Mesenteric fat pad (tissue), 1 donor: ENCODE measurements around the gene CXCL10. TPM values are rescaled to one million over a fixed set of nuclear protein-coding genes. Genes with fewer than 3 reads are reported as not detected.
"Not testable (repeated sequence)": the region's sequence is repeated elsewhere in the genome, so short reads cannot be mapped to it uniquely, and the experiment has no call there.

Experiments used
- DNase-seq: peaks from one replicate; pipeline ENCODE4 v3.0.0-alpha.2; 2020; ENCODE audit warnings: low spot score
- total RNA-seq: library from RNA; stranded (reverse); fragmentation: NEBNext Ultra II Directional; extraction: Animal tissue kit (Norgen Biotek cat#: 25700); gene quantifications from one replicate; pipeline ENCODE4 v1.2.1, GENCODE V29; 2021
- donor health status: DM: yes; HTN: yes; CAD: no.

CXCL10 gene
- total RNA-seq, 1 donor from 2014 or later = 0.39 TPM

- no peak for DNase-seq
Measured at GRCh38 chr4:76028350-76028765, 5.1 kb upstream of the CXCL10 start.

GRCh38 chr4:76024065-76024464 is 768 bp upstream of the CXCL10 start:
- no peak for DNase-seq

- DNase-seq = no peak
Measured at GRCh38 chr4:76022677-76023076, 620 bp downstream of the CXCL10 start.

GRCh38 chr4:76022031-76022430 is 1.3 kb downstream of the CXCL10 start:
- no peak for DNase-seq

GRCh38 chr4:76017056-76017686 is 6.1 kb downstream of the CXCL10 start:
- DNase-seq = no peak

GRCh38 chr4:76016393-76016792 is 6.9 kb downstream of the CXCL10 start:
- no peak for DNase-seq

GRCh38 chr4:76013540-76013939 is 9.8 kb downstream of the CXCL10 start:
- no peak for DNase-seq

GRCh38 chr4:76012388-76012801 is 10.9 kb downstream of the CXCL10 start:
- DNase-seq = no peak

- DNase-seq = no peak
Measured at GRCh38 chr4:76011700-76012387, 11.5 kb downstream of the CXCL10 start.

- DNase-seq = no peak
Measured at GRCh38 chr4:76011018-76011670, 12.2 kb downstream of the CXCL10 start.

- no peak for DNase-seq
Measured at GRCh38 chr4:76010576-76010975, 12.7 kb downstream of the CXCL10 start.

GRCh38 chr4:76009311-76009710 is 14.0 kb downstream of the CXCL10 start:
- DNase-seq = no peak

- no peak for DNase-seq
Measured at GRCh38 chr4:76007089-76007862, 16.0 kb downstream of the CXCL10 start, which contains the start of gene CXCL9. CXCL9 (minus strand) TSS chr4:76007509; CDS start chr4:76007449, 60 bp downstream.

- DNase-seq = no peak
Measured at GRCh38 chr4:76003620-76004019, 19.7 kb downstream of the CXCL10 start.

GRCh38 chr4:76003035-76003434 is 20.3 kb downstream of the CXCL10 start:
- no peak for DNase-seq

GRCh38 chr4:76002176-76002575 is 21.1 kb downstream of the CXCL10 start:
- DNase-seq = no peak

GRCh38 chr4:76001700-76002099 is 21.6 kb downstream of the CXCL10 start:
- DNase-seq = no peak

GRCh38 chr4:76000279-76000678 is 23.0 kb downstream of the CXCL10 start:
- no peak for DNase-seq

- DNase-seq = not testable (repeated sequence)
Measured at GRCh38 chr4:75998525-75999147, 24.7 kb downstream of the CXCL10 start.

GRCh38 chr4:75997946-75998345 is 25.4 kb downstream of the CXCL10 start:
- no peak for DNase-seq

GRCh38 chr4:75997081-75997480 is 26.2 kb downstream of the CXCL10 start:
- no peak for DNase-seq
